HG02678 (cell line): ENCODE results near the gene CCDC87.
"Not testable (repeated sequence)": the region's sequence is repeated elsewhere in the genome, so short reads cannot be mapped to it uniquely, and the experiment has no call there.

Experiments
- ATAC-seq: cut with Tn5 transposase; IDR thresholded peaks from one replicate; pipeline ENCODE4 v1.9.1; 2021; ENCODE audit warnings: mild to moderate bottlenecking, moderate library complexity; ENCODE audit not compliant: unreplicated experiment

Gene CCDC87

DNA sequence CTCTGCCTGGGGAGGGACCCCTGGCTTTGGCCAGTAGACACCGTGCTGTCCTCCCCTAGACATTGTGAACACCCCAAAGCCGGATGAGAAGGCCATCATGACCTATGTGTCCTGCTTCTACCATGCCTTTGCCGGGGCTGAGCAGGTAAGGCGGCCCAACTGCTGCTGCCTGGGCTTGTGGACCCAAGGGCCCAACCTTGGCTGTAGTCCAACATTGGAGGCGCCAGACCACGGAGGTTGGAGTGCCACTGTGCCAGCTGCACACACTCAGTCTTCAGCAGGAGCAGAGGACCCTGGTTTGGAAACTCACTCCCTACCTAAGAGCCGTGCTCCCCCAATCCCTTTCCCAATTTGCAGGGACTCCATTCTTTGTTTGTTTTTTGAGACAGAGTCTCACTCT, 36.8 kb downstream of the CCDC87 start:
- no peak for ATAC-seq

DNA sequence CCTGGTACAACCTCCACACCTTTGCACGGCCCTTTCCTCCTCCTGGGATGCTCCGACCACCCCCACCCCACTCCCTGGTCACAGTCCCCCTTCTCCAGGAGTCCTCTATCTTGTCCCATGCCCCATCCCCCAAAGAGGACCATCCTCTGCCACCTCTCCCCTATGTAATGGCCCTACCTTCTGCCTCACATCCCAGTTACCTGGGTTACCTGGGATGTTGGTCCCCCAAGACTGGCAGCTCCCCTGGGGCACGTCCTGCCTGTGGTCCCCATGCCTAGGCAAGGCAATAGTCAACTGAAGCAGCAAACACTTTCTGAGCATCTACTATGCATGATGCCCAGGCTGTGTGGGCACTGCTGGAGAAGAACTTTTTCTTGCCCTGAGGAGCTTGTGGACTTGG, 37.4 kb downstream of the CCDC87 start:
- no peak for ATAC-seq

DNA sequence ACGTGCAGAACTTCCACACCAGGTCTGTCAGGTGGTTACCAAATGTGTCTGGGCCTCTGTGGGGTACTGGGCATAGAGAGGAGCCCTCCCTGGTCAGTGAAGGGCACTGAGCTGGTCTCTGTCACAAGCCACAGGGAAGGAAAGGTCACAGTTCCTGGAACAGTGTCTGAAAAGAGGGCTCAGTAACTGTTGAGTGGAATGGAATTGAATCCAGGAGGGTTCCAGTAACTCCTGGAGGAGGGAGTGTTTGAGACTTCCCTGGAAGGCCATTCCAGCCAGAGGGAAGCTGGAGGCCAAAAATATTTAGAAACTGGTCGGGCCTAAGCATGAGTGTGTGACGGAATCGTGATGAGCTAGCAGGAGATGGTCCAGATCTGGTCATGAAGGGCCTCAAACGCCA, 38.3 kb downstream of the CCDC87 start:
- ATAC-seq = no peak

- ATAC-seq = no peak
Measured at GRCh38 chr11:66550887-66551286, 42.0 kb downstream of the CCDC87 start.

GRCh38 chr11:66549696-66550095, 43.2 kb downstream of the CCDC87 start:
- no peak for ATAC-seq

DNA sequence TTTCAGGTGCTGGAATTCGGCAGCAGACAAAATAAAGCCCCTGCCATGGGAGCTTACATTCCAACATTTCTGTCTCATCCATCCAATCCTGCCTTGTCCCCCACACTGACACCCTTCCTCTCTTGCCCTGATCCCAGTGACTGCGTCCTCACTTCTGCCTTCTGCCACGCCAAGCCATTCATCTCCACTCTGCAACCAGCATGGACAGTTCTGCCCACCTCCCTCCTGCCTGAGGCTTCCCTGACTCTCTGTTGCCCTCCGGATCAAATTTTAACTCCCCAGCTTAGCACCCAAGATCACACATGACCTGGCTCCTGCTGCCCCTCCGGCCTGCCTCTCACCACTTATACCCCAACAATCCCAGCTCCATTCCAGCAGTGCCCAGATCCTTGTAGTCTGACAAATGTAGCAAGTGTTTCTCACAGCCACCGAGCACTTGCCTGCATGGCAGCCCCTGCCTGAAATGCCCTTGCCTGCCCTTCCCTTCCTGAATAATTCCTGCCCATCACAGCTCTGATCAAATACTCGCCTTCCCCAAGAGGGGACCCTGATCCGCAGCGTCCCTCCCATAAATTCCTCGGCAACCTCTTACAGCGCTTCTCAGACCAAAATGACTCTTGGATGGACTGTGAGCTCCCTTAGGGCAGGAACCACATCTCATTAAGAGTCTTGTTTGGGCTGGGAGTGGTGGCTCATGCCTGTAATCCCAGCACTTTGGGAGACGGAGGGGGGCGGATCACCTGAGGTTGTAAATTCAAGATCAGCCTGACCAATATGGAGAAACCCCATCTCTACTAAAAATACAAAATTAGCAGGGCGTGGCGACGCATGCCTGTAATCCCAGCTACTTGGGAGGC, 43.9 kb downstream of the CCDC87 start:
- no peak for ATAC-seq

- ATAC-seq = no peak
Measured at GRCh38 chr11:66548041-66548440, 44.8 kb downstream of the CCDC87 start.

- ATAC-seq = no peak
Measured at GRCh38 chr11:66547662-66548009, 45.2 kb downstream of the CCDC87 start.

DNA sequence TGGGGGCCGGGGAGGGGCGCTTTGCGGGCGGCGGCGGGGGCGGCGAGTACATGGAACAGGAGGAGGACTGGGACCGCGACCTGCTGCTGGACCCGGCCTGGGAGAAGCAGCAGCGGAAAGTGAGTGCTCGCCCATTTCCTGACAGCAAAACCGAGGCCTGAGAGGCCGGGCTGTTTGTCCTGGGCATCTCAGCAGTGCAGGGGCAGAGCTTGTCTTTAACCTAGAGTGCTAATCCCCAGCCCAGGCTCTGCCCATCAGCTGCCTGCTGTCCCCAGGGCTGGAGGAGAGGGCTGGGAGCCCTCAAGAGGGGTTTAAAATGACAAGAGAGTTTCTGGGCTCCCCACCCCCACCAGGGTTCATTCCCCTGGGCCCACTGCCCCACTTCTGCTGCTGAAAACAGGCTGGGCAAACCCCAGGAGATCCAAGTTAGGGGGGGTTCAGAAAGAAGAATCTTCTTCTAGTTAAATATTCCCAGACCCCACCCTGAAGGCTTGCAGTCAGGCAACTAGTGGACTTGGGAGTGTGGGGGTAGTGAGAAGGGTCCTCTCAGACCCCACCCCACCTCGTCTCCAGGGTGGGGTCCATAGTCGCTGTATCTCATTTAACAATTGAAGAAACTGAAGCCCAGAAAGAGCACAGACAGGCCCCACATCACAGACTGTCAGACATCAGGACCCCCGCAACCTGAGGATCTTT, 45.7 kb downstream of the CCDC87 start:
- no peak for ATAC-seq

- ATAC-seq = no peak
Measured at GRCh38 chr11:66546368-66546965, 46.4 kb downstream of the CCDC87 start, which contains the start of gene ACTN3. ACTN3 (plus strand) TSS chr11:66546903; CDS start chr11:66546938, 35 bp downstream.

DNA sequence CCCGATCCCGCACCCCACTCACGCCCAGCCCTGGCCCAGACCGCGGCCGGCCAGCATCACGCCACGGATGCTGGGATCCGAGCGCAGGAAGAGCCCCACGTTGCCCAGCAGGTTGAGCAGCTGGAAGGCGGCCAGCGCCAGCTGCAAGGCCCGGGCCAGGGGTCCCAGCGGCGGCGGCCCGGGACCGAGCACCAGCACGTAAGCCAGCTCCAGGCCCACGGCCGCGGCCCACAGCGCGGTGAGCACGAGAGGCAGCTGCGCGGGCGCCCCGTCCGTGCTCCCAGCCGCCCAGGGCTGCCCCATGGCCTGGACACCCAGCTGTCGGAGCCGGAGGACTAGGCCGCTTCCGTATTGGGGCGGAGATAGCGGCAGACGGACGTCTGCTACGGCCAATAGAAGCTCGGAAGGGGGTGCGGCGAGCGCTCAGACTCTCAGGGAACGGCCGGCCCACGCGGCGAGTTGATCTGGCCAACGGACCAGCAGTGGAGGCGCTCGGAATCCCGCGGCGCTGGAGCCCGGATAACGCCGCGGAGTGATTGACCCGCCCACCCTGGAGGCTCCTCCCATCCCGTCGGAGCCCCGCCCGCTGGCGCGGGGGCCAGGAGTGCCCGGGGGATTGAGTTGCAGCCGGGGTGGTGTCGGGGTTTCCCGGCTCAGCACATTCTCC, 47.0 kb downstream of the CCDC87 start, which contains the start of gene ZDHHC24:
Gene ZDHHC24 (minus strand): TSS at position 348 of the 667 bp plus-strand sequence. CDS start 45 bp downstream, at position 303.
- ATAC-seq = peak; percentile 86

DNA sequence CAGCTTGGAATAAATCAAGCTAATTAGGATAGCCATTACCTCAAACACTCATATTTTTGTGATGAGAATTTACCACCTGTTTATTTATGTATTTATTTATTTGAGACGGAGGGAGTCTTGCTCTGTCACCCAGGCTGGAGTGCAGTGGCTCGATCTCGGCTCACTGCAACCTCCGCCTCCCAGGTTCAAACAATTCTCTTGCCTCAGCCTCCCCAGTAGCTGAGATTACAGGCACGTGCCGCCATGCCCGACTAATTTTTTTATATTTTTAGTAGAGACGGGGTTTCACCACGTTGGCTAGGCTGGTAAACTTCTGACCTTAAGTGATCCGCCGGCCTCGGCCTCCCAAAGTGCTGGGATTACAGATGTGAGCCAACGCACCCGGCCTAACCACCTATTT, 47.9 kb downstream of the CCDC87 start:
- ATAC-seq = not testable (repeated sequence)

DNA sequence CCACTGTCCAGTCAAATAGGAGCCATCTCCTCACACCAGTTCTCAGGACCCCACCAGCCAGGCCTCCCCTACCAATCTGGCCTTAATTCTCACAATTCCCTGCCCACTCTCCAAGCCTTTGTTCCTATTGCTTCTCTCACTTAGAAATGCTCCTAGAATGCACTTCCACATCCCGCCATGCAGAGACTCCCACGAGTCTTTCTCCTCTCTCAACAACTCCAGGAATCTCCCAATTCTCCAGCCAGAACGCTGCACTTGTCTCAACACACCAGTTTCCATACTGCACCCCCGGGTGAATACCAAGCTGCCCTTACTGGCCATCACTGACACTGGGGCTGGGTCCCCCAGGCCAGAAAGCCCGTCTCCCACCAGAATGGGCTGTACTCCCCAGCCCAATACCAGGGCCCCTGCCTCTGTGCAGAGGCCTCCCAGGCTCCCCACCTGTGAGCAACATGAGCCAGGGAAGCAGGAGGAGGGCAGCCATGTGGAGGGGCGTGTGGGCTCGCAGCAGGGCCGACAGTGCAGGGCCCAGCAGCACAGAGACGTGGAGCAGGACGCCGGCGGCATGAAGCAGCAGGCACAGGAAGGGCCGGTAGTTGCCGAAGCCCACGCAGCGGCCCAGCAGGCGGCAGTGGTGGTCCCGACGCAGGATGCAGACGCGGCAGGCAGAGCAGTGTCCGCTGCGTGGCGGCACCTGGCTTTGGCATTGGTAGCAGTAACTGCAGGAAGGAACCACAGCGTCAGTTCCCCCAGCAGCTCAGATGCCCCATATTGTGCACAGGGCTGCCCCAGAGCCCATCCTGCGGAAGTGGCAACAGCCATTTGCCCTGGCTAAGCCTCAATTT, 49.4 kb downstream of the CCDC87 start:
- ATAC-seq = peak; percentile 34

DNA sequence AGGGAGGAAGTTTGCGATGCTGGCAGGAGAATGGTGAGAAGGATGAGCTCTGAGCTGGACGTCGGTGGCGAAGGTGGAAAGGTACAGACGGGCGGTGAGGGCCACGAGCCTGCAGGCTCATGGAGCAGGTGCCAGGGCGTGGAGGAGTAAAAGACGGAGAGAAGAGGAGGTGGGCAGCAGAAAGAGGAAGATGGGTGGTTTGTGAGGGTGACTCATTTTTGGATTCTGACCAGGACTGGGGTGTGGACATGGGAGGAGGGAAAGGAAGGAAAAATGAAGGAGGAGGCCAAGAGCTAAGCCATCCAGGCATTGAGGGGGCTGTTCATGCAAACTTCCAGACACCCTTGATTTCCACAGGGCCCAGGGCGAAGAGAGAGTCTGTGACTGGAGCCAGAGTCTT, 50.5 kb downstream of the CCDC87 start:
- no peak for ATAC-seq

- ATAC-seq = no peak
Measured at GRCh38 chr11:66541892-66542291, 51.0 kb downstream of the CCDC87 start.

GRCh38 chr11:66540598-66540997, 52.3 kb downstream of the CCDC87 start:
- not testable (repeated sequence) for ATAC-seq
